Glomerular endothelial cell (primary cell): ENCODE data around the gene ARHGEF11. TPM values are rescaled to one million over a fixed set of nuclear protein-coding genes. Genes with fewer than 3 reads are reported as not detected.

Experiments
- total RNA-seq: library from RNA; depleted of rRNA; stranded (reverse); fragments of >200 nt; gene quantifications from 2 replicates; pipeline ENCODE4 v1.2.3, GENCODE V29; 2015

Gene ARHGEF11
- total RNA-seq, 1 donor from 2014 or later, result 28.2 TPM

Other genes with a start within 250 kb of the ARHGEF11 start
- gene SH2D2A, start 228.9 kb downstream of the ARHGEF11 start, total RNA-seq, result 0.44 and 0.82 TPM in 2 replicates
- not detected in 2 replicates for gene INSRR, start 186.6 kb downstream of the ARHGEF11 start, total RNA-seq
- gene NTRK1, start 184.9 kb downstream of the ARHGEF11 start, total RNA-seq, result 0.41 TPM in 1 of 2 replicates, not detected in the other
- 62.6 and 80.5 TPM in 2 replicates for gene PEAR1, start 152.0 kb downstream of the ARHGEF11 start, total RNA-seq
- gene LRRC71, start 125.1 kb downstream of the ARHGEF11 start, total RNA-seq, result 0.12 TPM in 1 of 2 replicates, not detected in the other
- not detected in 2 replicates for gene ETV3L, start 54.1 kb upstream of the ARHGEF11 start, total RNA-seq
- 14.9 and 19.5 TPM in 2 replicates for gene ETV3, start 92.7 kb upstream of the ARHGEF11 start, total RNA-seq